GM04504 (cell line): ENCODE data around the gene TSHZ3.

Source experiments
- DNase-seq: peaks from one replicate; pipeline ENCODE4 v3.0.0-alpha.2; 2012; ENCODE audit warnings: low read depth

Gene TSHZ3

GRCh38 chr19:31262725-31263191 lies 86.5 kb downstream of the TSHZ3 start:
- DNase-seq = no peak

GRCh38 chr19:31261603-31262212 lies 87.5 kb downstream of the TSHZ3 start:
- no peak for DNase-seq

- DNase-seq = no peak
Observed at GRCh38 chr19:31261019-31261602, 88.1 kb downstream of the TSHZ3 start.

- no peak for DNase-seq
Observed at GRCh38 chr19:31260171-31260933, 88.9 kb downstream of the TSHZ3 start.

GRCh38 chr19:31258211-31259052 lies 90.8 kb downstream of the TSHZ3 start:
- DNase-seq = no peak

- no peak for DNase-seq
Observed at GRCh38 chr19:31257426-31258130, 91.7 kb downstream of the TSHZ3 start.

GRCh38 chr19:31257025-31257424 lies 92.2 kb downstream of the TSHZ3 start:
- DNase-seq = no peak

GRCh38 chr19:31256593-31256960 lies 92.7 kb downstream of the TSHZ3 start:
- DNase-seq = no peak

GRCh38 chr19:31255831-31256592 lies 93.2 kb downstream of the TSHZ3 start:
- no peak for DNase-seq

- no peak for DNase-seq
Observed at GRCh38 chr19:31255174-31255799, 93.9 kb downstream of the TSHZ3 start.

- DNase-seq = no peak
Observed at GRCh38 chr19:31254611-31255010, 94.6 kb downstream of the TSHZ3 start.

GRCh38 chr19:31254180-31254551 lies 95.1 kb downstream of the TSHZ3 start:
- no peak for DNase-seq

- DNase-seq = no peak
Observed at GRCh38 chr19:31253526-31254179, 95.6 kb downstream of the TSHZ3 start.

- no peak for DNase-seq
Observed at GRCh38 chr19:31252441-31252840, 96.8 kb downstream of the TSHZ3 start.

- no peak for DNase-seq
Observed at GRCh38 chr19:31249217-31249616, 100.0 kb downstream of the TSHZ3 start.

- no peak for DNase-seq
Observed at GRCh38 chr19:31235806-31236205, 113.4 kb downstream of the TSHZ3 start.

GRCh38 chr19:31233295-31233800 lies 115.9 kb downstream of the TSHZ3 start:
- DNase-seq = no peak

GRCh38 chr19:31232871-31233270 lies 116.4 kb downstream of the TSHZ3 start:
- peak; percentile 90 for DNase-seq

GRCh38 chr19:31232180-31232579 lies 117.1 kb downstream of the TSHZ3 start:
- DNase-seq = no peak

- DNase-seq = no peak
Observed at GRCh38 chr19:31231237-31231636, 118.0 kb downstream of the TSHZ3 start.
